HepG2 (cell line): ENCODE measurements around the gene VARS1. TPM values are rescaled to one million over a fixed set of nuclear protein-coding genes. Genes with fewer than 3 reads are reported as not detected.

ENCODE experiments used
- DNMT1 ChIP-seq: sonication (generic); formaldehyde crosslinking; IDR thresholded peaks from 2 replicates; pipeline ENCODE4 v1.5.1; 2020; ENCODE audit warnings: mild to moderate bottlenecking, missing genetic modification reagents
- DRAP1 ChIP-seq: IDR thresholded peaks from 2 replicates; pipeline ENCODE4 v1.6.1; 2016; ENCODE audit warnings: missing genetic modification reagents, missing compliant biosample characterization
- GPBP1L1 ChIP-seq: sonication (generic); formaldehyde crosslinking; IDR thresholded peaks from 2 replicates; pipeline ENCODE4 v1.5.0; 2020; ENCODE audit warnings: mild to moderate bottlenecking, missing genetic modification reagents
- HMGA1 ChIP-seq: sonication (generic); formaldehyde crosslinking; conservative IDR thresholded peaks from 2 replicates; pipeline ENCODE4 v1.4.0; 2020; ENCODE audit warnings: missing genetic modification reagents
- HNRNPH1 ChIP-seq: fragments of 200-400 bp; formaldehyde crosslinking; optimal IDR thresholded peaks from 2 replicates; pipeline ENCODE3; 2017; ENCODE audit warnings: mild to moderate bottlenecking, low read depth, low read length
- HNRNPL ChIP-seq: fragments of 200-400 bp; formaldehyde crosslinking; IDR thresholded peaks from 2 replicates; pipeline ENCODE4 v1.6.1; 2017; ENCODE audit warnings: mild to moderate bottlenecking, low read depth, low read length
- IKZF5 ChIP-seq: IDR thresholded peaks from 2 replicates; pipeline ENCODE4 v1.6.1; 2018; ENCODE audit warnings: missing genetic modification reagents, mild to moderate bottlenecking, missing compliant biosample characterization
- JUND ChIP-seq: sonication (generic); formaldehyde crosslinking; IDR thresholded peaks from 2 replicates; pipeline ENCODE4 v1.8.0; 2022; ENCODE audit warnings: mild to moderate bottlenecking, missing genetic modification reagents
- KLF11 ChIP-seq: IDR thresholded peaks from 2 replicates; pipeline ENCODE4 v1.6.1; 2016; ENCODE audit warnings: missing compliant biosample characterization
- MEIS1 ChIP-seq: sonication (generic); formaldehyde crosslinking; IDR thresholded peaks from 2 replicates; pipeline ENCODE4 v1.9.0; 2021; ENCODE audit warnings: mild to moderate bottlenecking, missing genetic modification reagents, moderate library complexity, borderline replicate concordance
- NFIC ChIP-seq: IDR thresholded peaks from 2 replicates; pipeline ENCODE4 v1.6.1; 2012; ENCODE audit warnings: mild to moderate bottlenecking, low read length, inconsistent platforms
- NFYB ChIP-seq: sonication (generic); formaldehyde crosslinking; IDR thresholded peaks from 2 replicates; pipeline ENCODE4 v1.4.0; 2020; ENCODE audit warnings: missing genetic modification reagents
- NR1H2 ChIP-seq: sonication (generic); formaldehyde crosslinking; IDR thresholded peaks from 2 replicates; pipeline ENCODE4 v1.8.1; 2022; ENCODE audit warnings: low read depth, missing genetic modification reagents, borderline replicate concordance
- PTBP1 ChIP-seq: fragments of 200-400 bp; formaldehyde crosslinking; IDR thresholded peaks from 2 replicates; pipeline ENCODE4 v1.6.1; 2018; ENCODE audit warnings: low read length, low read depth; ENCODE audit not compliant: poor library complexity, severe bottlenecking
- TBL1XR1 ChIP-seq: fragments of 150-350 bp; IDR thresholded peaks from 2 replicates; pipeline ENCODE4 v1.6.1; 2014; ENCODE audit warnings: borderline replicate concordance, low read length; ENCODE audit not compliant: partially characterized antibody
- ZBTB2 ChIP-seq: sonication (generic); formaldehyde crosslinking; IDR thresholded peaks from 2 replicates; pipeline ENCODE4 v1.8.0; 2022; ENCODE audit warnings: low read depth, missing genetic modification reagents
- ZBTB34 ChIP-seq: sonication (generic); formaldehyde crosslinking; IDR thresholded peaks from 2 replicates; pipeline ENCODE4 v1.8.0; 2022; ENCODE audit warnings: mild to moderate bottlenecking, missing genetic modification reagents
- ZFP36 ChIP-seq: fragments of 150-350 bp; IDR thresholded peaks from 2 replicates; pipeline ENCODE4 v1.6.1; 2018; ENCODE audit warnings: borderline replicate concordance, low read length, low read depth; ENCODE audit not compliant: partially characterized antibody
- ZNF143 ChIP-seq: sonication (generic); formaldehyde crosslinking; IDR thresholded peaks from 2 replicates; pipeline ENCODE4 v1.4.0; 2020; ENCODE audit warnings: missing genetic modification reagents
- ZNF260 ChIP-seq: sonication (generic); formaldehyde crosslinking; IDR thresholded peaks from 2 replicates; pipeline ENCODE4 v1.4.0; 2020; ENCODE audit warnings: missing genetic modification reagents, low read depth, mild to moderate bottlenecking, borderline replicate concordance
- ZNF549 ChIP-seq: sonication (generic); formaldehyde crosslinking; IDR thresholded peaks from 2 replicates; pipeline ENCODE4 v1.5.0; 2020; ENCODE audit warnings: missing genetic modification reagents
- ZNF614 ChIP-seq: IDR thresholded peaks from 2 replicates; pipeline ENCODE4 v1.6.1; 2018; ENCODE audit warnings: missing biosample characterization, missing genetic modification reagents, inconsistent platforms, borderline replicate concordance
- ZNF713 ChIP-seq: sonication (generic); formaldehyde crosslinking; IDR thresholded peaks from 2 replicates; pipeline ENCODE4 v1.4.0; 2020; ENCODE audit warnings: mild to moderate bottlenecking, missing genetic modification reagents
- ZSCAN12 ChIP-seq: sonication (generic); formaldehyde crosslinking; IDR thresholded peaks from 2 replicates; pipeline ENCODE4 v1.9.0; 2021; ENCODE audit warnings: mild to moderate bottlenecking, missing genetic modification reagents
- ZSCAN29 ChIP-seq: sonication (generic); formaldehyde crosslinking; conservative IDR thresholded peaks from 2 replicates; pipeline ENCODE4 v1.4.0; 2020; ENCODE audit warnings: mild to moderate bottlenecking, missing genetic modification reagents
- ZSCAN30 ChIP-seq: sonication (generic); formaldehyde crosslinking; IDR thresholded peaks from 2 replicates; pipeline ENCODE4 v1.5.0; 2020; ENCODE audit warnings: mild to moderate bottlenecking, missing genetic modification reagents
- polyA plus RNA-seq, 8 experiments: library from polyadenylated mRNA; depleted of rRNA in 3 of 8; stranded (reverse) in 7 of 8; unstranded in 1 of 8; fragments of >200 nt; fragmentation: Illumina TruSeq in 4 of 8; extraction: Trizol in 4 of 8; gene quantifications; 2 replicates each; pipeline versions ENCODE4 v1.2.1 to v1.2.3, GENCODE V29; 2011 to 2016; ENCODE audit warnings: low read depth in 4 of 8, missing spikeins in 1 of 8, mixed read lengths in 1 of 8; ENCODE audit not compliant: insufficient read depth in 1 of 8
- total RNA-seq, 5 experiments: library from RNA; depleted of rRNA; stranded (reverse); fragments of >200 nt; fragmentation: Illumina TruSeq; extraction: Trizol; gene quantifications; 2 replicates each; pipeline ENCODE4 v1.2.3, GENCODE V29; 2016; ENCODE audit warnings: low read depth in 1 of 5

The VARS1 gene
- total and polyA plus RNA-seq, 2 of the 13 experiments (the other 11 are each of a cell fraction or from before 2014, with no cell fraction given): 14.7 to 56.1 TPM

- TF ChIP-seq NFIC (no peak), ZBTB34 (CRISPR knock-in tag) (no peak), DNMT1 (CRISPR knock-in tag) (peak; percentile 83; the same call in 1 of the 2 replicates), ZNF549 (no peak), ZSCAN29 (CRISPR knock-in tag) (0 out of 2 replicates have a peak, but pooled peaks have one; percentile 25), ZSCAN30 (CRISPR knock-in tag) (no peak), HNRNPL (no peak), PTBP1 (no peak), ZNF143 (CRISPR knock-in tag) (no peak), GPBP1L1 (CRISPR knock-in tag) (no peak), HNRNPH1 (no peak), NR1H2 (no peak), MEIS1 (CRISPR knock-in tag) (no peak), ZSCAN12 (CRISPR knock-in tag) (no peak), ZNF614 (CRISPR knock-in tag) (peak; percentile 75; the same call in 1 of the 2 replicates), ZNF260 (no peak), DRAP1 (CRISPR knock-in tag) (no peak; the same call in 1 of the 2 replicates), ZFP36 (no peak), KLF11 (CRISPR knock-in tag) (no peak; the same call in 1 of the 2 replicates), NFYB (no peak), ZNF713 (no peak), HMGA1 (CRISPR knock-in tag) (no peak), ZBTB2 (CRISPR knock-in tag) (no peak), JUND (no peak), TBL1XR1 (no peak), IKZF5 (peak; percentile 87)
Observed at GRCh38 chr6:31769684-31770371, 25.7 kb downstream of the VARS1 start (continued).
